A549 (cell line): Measurements from ENCODE around the gene CAMK4. TPM values are rescaled to one million over a fixed set of nuclear protein-coding genes. Genes with fewer than 3 reads are reported as not detected.

Source experiments
- ATAC-seq, 2 experiments: fragments of 200-7000 bp in 1 of 2; fragments of >200 bp in 1 of 2; cut with Nextera tagmentation in 1 of 2; cut with Tn5 transposase in 1 of 2; 3 replicates each; pipeline versions ENCODE4 v1.8.0 to v1.9.1; 2018 to 2020; ENCODE audit warnings: mild to moderate bottlenecking in 1 of 2, moderate library complexity in 1 of 2
- CTCF ChIA-PET: fragments of 300-600 bp; sonication (Branson Sonifier 250); formaldehyde crosslinking; extraction: SDS; loops from one replicate; lab custom pipeline; 2021; ENCODE audit warnings: antibody characterized with exemption, inconsistent platforms; lab: Yijun Ruan, JAX
- POLR2A ChIA-PET: fragments of 350-600 bp; formaldehyde crosslinking; extraction: SDS; loops from one replicate; lab custom pipeline; 2021; ENCODE audit warnings: antibody characterized with exemption, inconsistent platforms; lab: Yijun Ruan, JAX
- DNase-seq, 2 experiments: peaks; one replicate each; pipeline versions ENCODE4 v3.0.0 to v3.0.0-alpha.2; 2011 to 2016; ENCODE audit warnings: low read depth in 1 of 2, low spot score in 1 of 2
- FAIRE-seq: peaks from 2 replicates; lab custom pipeline; 2011; peaks lifted over from hg19 to GRCh38; lab: Jason Lieb, UNC
- H3K27ac ChIP-seq, 2 experiments: fragments of >200 bp; sonication (Bioruptor Twin); formaldehyde crosslinking; 3 replicates each; pipeline ENCODE4 v1.5.1; 2016 to 2017
- H3K4me1 ChIP-seq: fragments of >200 bp; sonication (Bioruptor Twin); formaldehyde crosslinking; 3 replicates; pipeline ENCODE4 v1.6.1; 2016
- H3K4me2 ChIP-seq: fragments of >200 bp; sonication (Bioruptor Twin); formaldehyde crosslinking; 3 replicates; pipeline ENCODE4 v1.6.1; 2016
- H3K4me3 ChIP-seq: fragments of >200 bp; sonication (Bioruptor Twin); formaldehyde crosslinking; 3 replicates; pipeline ENCODE4 v1.5.1; 2016
- H3K9me3 ChIP-seq: fragments of >200 bp; sonication (Bioruptor Twin); formaldehyde crosslinking; 3 replicates; pipeline ENCODE4 v1.6.1; 2016
- CHD2 ChIP-seq: fragments of 150-350 bp; IDR thresholded peaks from 2 replicates; pipeline ENCODE4 v1.6.1; 2014; ENCODE audit warnings: low read length; ENCODE audit not compliant: partially characterized antibody
- CHD4 ChIP-seq: fragments of 200-600 bp; sonication (generic); IDR thresholded peaks from 2 replicates; pipeline ENCODE4 v1.6.1; 2016; ENCODE audit warnings: antibody characterized with exemption, mild to moderate bottlenecking, borderline replicate concordance
- EHMT2 ChIP-seq: fragments of 200-600 bp; sonication (generic); IDR thresholded peaks from 2 replicates; pipeline ENCODE4 v1.6.1; 2016; ENCODE audit warnings: antibody characterized with exemption, low read depth, mild to moderate bottlenecking, moderate library complexity
- FOXS1 ChIP-seq: fragments of 250-450 bp; sonication (Bioruptor Pico); IDR thresholded peaks from 2 replicates; pipeline ENCODE4 v1.5.0; 2020; ENCODE audit warnings: mild to moderate bottlenecking, moderate library complexity
- HOXA7 ChIP-seq: fragments of 250-450 bp; sonication (Bioruptor Pico); IDR thresholded peaks from 2 replicates; pipeline ENCODE4 v1.5.0; 2020; ENCODE audit warnings: mild to moderate bottlenecking, moderate library complexity
- HOXB5 ChIP-seq: fragments of 250-450 bp; sonication (Bioruptor Pico); IDR thresholded peaks from 2 replicates; pipeline ENCODE4 v1.5.0; 2020; ENCODE audit warnings: mild to moderate bottlenecking, moderate library complexity
- JUN ChIP-seq, 2 experiments: fragments of >200 bp; sonication (Bioruptor Twin); formaldehyde crosslinking; IDR thresholded peaks; 2 replicates in 1 of 2; 3 replicates in 1 of 2; pipeline ENCODE4 v1.6.1; 2016 to 2017
- MAFK ChIP-seq: fragments of 450-650 bp; IDR thresholded peaks from 2 replicates; pipeline ENCODE4 v1.6.1; 2014; ENCODE audit not compliant: partially characterized antibody
- NFE2L2 ChIP-seq: fragments of 150-350 bp; conservative IDR thresholded peaks from 2 replicates; pipeline ENCODE4 v1.6.1; 2014; ENCODE audit warnings: low read length
- POLR2AphosphoS2 ChIP-seq: conservative IDR thresholded peaks from 2 replicates; pipeline ENCODE4 v1.6.1; 2012; ENCODE audit warnings: low read length, improper control_type of control experiment, inconsistent platforms
- RCOR1 ChIP-seq: fragments of 150-350 bp; IDR thresholded peaks from 2 replicates; pipeline ENCODE4 v1.6.1; 2014; ENCODE audit warnings: antibody characterized with exemption, low read length, low read depth
- RFX5 ChIP-seq: fragments of 450-650 bp; IDR thresholded peaks from 2 replicates; pipeline ENCODE4 v1.7.1; 2014; ENCODE audit warnings: antibody characterized with exemption, mild to moderate bottlenecking, moderate library complexity
- SMC3 ChIP-seq: fragments of >200 bp; sonication (Bioruptor Twin); formaldehyde crosslinking; IDR thresholded peaks from 3 replicates; pipeline ENCODE4 v1.6.1; 2018; ENCODE audit warnings: inconsistent platforms
- ZNF302 ChIP-seq: fragments of 250-450 bp; sonication (Bioruptor Pico); IDR thresholded peaks from 2 replicates; pipeline ENCODE4 v1.9.0; 2021; ENCODE audit warnings: inconsistent platforms, mild to moderate bottlenecking, moderate library complexity
- ZSCAN20 ChIP-seq: fragments of 250-450 bp; sonication (Bioruptor Pico); IDR thresholded peaks from 2 replicates; pipeline ENCODE4 v1.8.0; 2022; ENCODE audit warnings: mild to moderate bottlenecking, moderate library complexity
- WGBS: methylation state at CpG from one replicate; pipeline ENCODE4 v1.1.6; 2017; ENCODE audit errors: missing lambda C conversion rate; 5-methylcytosine and 5-hydroxymethylcytosine counted together
- polyA plus RNA-seq, 4 experiments: library from polyadenylated mRNA; depleted of rRNA in 3 of 4; stranded (reverse); fragments of >200 nt; fragmentation: RNase III in 1 of 4; extraction: RNeasy Plus Mini Kit Qiagen cat#74134 plus additional on column Dnase treatment in 1 of 4; gene quantifications; 2 replicates in 3 of 4; 3 replicates in 1 of 4; pipeline ENCODE4 v1.2.3, GENCODE V29; 2011 to 2017
- TF ChIP-seq, protein P1 (sequence below): fragments of 250-450 bp; sonication (Bioruptor Pico); IDR thresholded peaks from 2 replicates; pipeline ENCODE4 v1.5.0; 2020; ENCODE audit warnings: low read depth, mild to moderate bottlenecking, moderate library complexity
- TF ChIP-seq, protein P2 (sequence below): IDR thresholded peaks from 2 replicates; pipeline ENCODE4 v1.6.1; 2012
- TF ChIP-seq, protein P3 (sequence below): fragments of 200-600 bp; sonication (generic); IDR thresholded peaks from 2 replicates; pipeline ENCODE4 v1.6.1; 2016; ENCODE audit warnings: antibody characterized with exemption, mild to moderate bottlenecking, moderate library complexity

CAMK4 gene
- polyA plus RNA-seq, 2 of the 4 experiments (the other 2 are of a cell fraction): not detected

DNA sequence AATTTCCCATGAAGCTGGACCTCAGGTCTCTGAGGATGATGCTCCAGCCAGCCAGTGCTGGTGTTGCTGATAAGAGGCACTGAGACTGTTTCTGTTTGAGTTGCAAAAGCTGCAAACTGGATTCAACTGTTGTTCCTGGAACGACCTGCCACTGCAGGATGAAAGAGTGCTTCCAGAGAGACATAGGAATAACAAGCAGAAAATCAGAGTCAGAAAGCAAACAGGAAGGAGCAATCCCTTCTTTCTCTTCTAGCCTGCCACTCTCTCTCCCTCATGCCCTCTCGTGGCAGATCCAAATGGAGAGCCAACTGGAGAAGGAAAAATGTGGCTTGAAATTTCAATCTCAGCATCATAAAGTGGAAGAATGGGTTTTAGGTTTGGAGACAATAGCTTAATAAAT, 177.7 kb downstream of the CAMK4 start:
- no peak for DNase-seq
- WGBS: 4% methylated on average over 2 of the region's 2 CpGs

DNA sequence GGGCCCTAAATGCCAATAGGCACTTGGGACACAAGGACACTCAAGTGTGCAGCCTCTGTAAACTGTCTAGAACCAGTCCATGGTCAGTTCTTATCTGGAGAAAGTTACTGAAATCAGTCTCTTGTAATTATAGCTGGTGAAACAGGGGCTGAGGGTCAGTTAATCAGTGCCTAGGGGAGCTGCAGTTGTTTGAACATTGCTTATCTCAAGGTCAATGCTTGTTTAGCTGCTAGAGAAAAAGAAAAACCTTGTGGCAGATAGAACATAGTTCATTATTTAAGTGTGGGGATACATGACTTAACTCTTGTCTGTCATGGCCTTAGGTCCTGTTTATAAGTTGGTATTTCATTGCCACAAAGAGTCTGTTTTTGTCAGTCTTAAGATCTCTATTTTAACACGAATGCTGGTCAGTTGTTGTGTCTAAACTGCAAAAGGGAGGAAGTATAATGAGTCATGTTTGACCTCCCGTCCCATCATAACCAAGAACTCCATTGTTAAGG, 180.1 kb downstream of the CAMK4 start:
- ATAC-seq (no peak), DNase-seq (no peak), FAIRE-seq (no peak)
- no peaks in the 10 kb centered on the region for H3K9me3 ChIP-seq
- 2% methylated on average over 2 of the region's 2 CpGs for WGBS
- no peaks in the 10 kb centered on the region for H3K4me1 ChIP-seq
- ChIA-PET POLR2A (no interaction called here), CTCF (no interaction called here)
- TF ChIP-seq EHMT2: no peak
- TF ChIP-seq HOXB5 (CRISPR knock-in tag): no peak
- TF ChIP-seq CHD4: no peak
- no peak overlapping the region for H3K4me3 ChIP-seq
- no peak overlapping the region for H3K4me2 ChIP-seq
- H3K27ac ChIP-seq: no peak overlapping the region

More for the DNA sequence above, 177.7 kb downstream of the CAMK4 start:
- no peak overlapping the region for H3K4me2 ChIP-seq
- ChIA-PET POLR2A (no interaction called here), CTCF (no interaction called here)
- ATAC-seq (no peak), FAIRE-seq (no peak)
- no peak overlapping the region for H3K27ac ChIP-seq
- H3K9me3 ChIP-seq: no peaks in the 10 kb centered on the region
- H3K4me1 ChIP-seq: no peaks in the 10 kb centered on the region
- TF ChIP-seq FOXS1 (CRISPR knock-in tag) (no peak), NFE2L2 (no peak), ZNF302 (CRISPR knock-in tag) (no peak)
- TF ChIP-seq, protein P1, sequence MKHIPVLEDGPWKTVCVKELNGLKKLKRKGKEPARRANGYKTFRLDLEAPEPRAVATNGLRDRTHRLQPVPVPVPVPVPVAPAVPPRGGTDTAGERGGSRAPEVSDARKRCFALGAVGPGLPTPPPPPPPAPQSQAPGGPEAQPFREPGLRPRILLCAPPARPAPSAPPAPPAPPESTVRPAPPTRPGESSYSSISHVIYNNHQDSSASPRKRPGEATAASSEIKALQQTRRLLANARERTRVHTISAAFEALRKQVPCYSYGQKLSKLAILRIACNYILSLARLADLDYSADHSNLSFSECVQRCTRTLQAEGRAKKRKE (CRISPR knock-in tag): no peak
- H3K4me3 ChIP-seq: no peak overlapping the region

DNA sequence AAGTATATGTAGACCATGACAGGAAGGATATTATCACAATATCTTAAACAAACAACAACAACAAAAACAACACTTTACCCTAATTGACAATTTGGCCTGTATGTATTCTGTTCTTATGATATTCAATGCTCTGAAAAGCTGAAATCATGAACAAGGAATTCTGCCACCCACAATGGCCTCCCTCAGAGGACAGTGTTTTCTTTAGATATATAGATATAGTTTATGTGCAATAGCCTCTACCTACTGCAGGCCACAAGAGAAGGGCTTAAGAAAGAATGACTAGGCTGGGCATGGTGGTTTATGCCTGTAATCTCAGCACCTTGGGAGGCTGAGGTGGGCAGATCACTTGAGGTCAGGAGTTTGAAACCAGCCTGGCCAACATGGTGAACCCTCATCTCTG, 183.4 kb downstream of the CAMK4 start:
- Histone ChIP-seq H3K4me1 (no peaks in the 10 kb centered on the region), H3K4me2 (no peak overlapping the region), H3K4me3 (no peak overlapping the region), H3K27ac (no peak overlapping the region), H3K9me3 (no peaks in the 10 kb centered on the region)
- DNase-seq: no peak
- no peak for TF ChIP-seq ZSCAN20 (CRISPR knock-in tag)
- TF ChIP-seq HOXA7 (CRISPR knock-in tag): no peak
- TF ChIP-seq MAFK: no peak
- TF ChIP-seq CHD2: no peak
- TF ChIP-seq, protein P2, sequence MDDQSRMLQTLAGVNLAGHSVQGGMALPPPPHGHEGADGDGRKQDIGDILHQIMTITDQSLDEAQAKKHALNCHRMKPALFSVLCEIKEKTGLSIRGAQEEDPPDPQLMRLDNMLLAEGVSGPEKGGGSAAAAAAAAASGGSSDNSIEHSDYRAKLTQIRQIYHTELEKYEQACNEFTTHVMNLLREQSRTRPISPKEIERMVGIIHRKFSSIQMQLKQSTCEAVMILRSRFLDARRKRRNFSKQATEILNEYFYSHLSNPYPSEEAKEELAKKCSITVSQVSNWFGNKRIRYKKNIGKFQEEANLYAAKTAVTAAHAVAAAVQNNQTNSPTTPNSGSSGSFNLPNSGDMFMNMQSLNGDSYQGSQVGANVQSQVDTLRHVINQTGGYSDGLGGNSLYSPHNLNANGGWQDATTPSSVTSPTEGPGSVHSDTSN: no peak
- no peak for TF ChIP-seq POLR2AphosphoS2
- no peak for TF ChIP-seq RFX5
- TF ChIP-seq JUN (IDR thresholded peaks at IDR 0.05): no peak
- TF ChIP-seq RCOR1: no peak
- no peak for TF ChIP-seq SMC3
- TF ChIP-seq, protein P3, sequence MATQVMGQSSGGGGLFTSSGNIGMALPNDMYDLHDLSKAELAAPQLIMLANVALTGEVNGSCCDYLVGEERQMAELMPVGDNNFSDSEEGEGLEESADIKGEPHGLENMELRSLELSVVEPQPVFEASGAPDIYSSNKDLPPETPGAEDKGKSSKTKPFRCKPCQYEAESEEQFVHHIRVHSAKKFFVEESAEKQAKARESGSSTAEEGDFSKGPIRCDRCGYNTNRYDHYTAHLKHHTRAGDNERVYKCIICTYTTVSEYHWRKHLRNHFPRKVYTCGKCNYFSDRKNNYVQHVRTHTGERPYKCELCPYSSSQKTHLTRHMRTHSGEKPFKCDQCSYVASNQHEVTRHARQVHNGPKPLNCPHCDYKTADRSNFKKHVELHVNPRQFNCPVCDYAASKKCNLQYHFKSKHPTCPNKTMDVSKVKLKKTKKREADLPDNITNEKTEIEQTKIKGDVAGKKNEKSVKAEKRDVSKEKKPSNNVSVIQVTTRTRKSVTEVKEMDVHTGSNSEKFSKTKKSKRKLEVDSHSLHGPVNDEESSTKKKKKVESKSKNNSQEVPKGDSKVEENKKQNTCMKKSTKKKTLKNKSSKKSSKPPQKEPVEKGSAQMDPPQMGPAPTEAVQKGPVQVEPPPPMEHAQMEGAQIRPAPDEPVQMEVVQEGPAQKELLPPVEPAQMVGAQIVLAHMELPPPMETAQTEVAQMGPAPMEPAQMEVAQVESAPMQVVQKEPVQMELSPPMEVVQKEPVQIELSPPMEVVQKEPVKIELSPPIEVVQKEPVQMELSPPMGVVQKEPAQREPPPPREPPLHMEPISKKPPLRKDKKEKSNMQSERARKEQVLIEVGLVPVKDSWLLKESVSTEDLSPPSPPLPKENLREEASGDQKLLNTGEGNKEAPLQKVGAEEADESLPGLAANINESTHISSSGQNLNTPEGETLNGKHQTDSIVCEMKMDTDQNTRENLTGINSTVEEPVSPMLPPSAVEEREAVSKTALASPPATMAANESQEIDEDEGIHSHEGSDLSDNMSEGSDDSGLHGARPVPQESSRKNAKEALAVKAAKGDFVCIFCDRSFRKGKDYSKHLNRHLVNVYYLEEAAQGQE: no peak
- POLR2A ChIA-PET: no interaction called here
- FAIRE-seq: no peak
- ATAC-seq: no peak
- CTCF ChIA-PET: no interaction called here
